AG04449 (cell line): ENCODE results near the gene IL17REL.

ENCODE experiments used
- CTCF ChIA-PET: fragments of 350-600 bp; formaldehyde crosslinking; extraction: SDS; loops from one replicate; lab custom pipeline; 2021; ENCODE audit warnings: antibody characterized with exemption; lab: Yijun Ruan, JAX
- POLR2A ChIA-PET: fragments of 400-600, 350-600 bp; formaldehyde crosslinking; extraction: SDS; loops from one replicate; lab custom pipeline; 2020; ENCODE audit warnings: antibody characterized with exemption, inconsistent platforms; lab: Yijun Ruan, JAX
- DNase-seq: peaks from one replicate; pipeline ENCODE4 v3.0.0-alpha.2; 2010; ENCODE audit warnings: low read depth, low spot score
- H3K4me3 ChIP-seq: 2 replicates; pipeline ENCODE4 v1.5.1; 2011; ENCODE audit warnings: low read depth, mild to moderate bottlenecking, control low read depth, low read length
- CTCF ChIP-seq: IDR thresholded peaks from one replicate; pipeline ENCODE4 v1.5.1; 2011; ENCODE audit warnings: mild to moderate bottlenecking, moderate library complexity, low read length, control low read depth, inconsistent platforms; ENCODE audit not compliant: insufficient read depth; ENCODE audit errors: missing control alignments

Gene IL17REL

GRCh38 chr22:50011447-50012210 is 936 bp downstream of the IL17REL start:
- TF ChIP-seq CTCF: no peak
- DNase-seq: no peak
- POLR2A ChIA-PET: no interaction called here
- no peak overlapping the region for H3K4me3 ChIP-seq
- CTCF ChIA-PET: interaction anchor here (1.2 to 2.1 kb wide), 2 partner anchors 79 to 81 kb away, joined by 3 to 12 read pairs; no protein-coding TSS in a partner anchor

- ChIA-PET POLR2A (no interaction called here), CTCF (no interaction called here)
- H3K4me3 ChIP-seq: no peak overlapping the region
- no peak for TF ChIP-seq CTCF
- DNase-seq: no peak
Measured at GRCh38 chr22:50010676-50011446, 1.7 kb downstream of the IL17REL start.

GRCh38 chr22:50009765-50010675 is 2.5 kb downstream of the IL17REL start:
- no peak overlapping the region for H3K4me3 ChIP-seq
- CTCF ChIA-PET: no interaction called here
- no peak for TF ChIP-seq CTCF
- no peak for DNase-seq
- POLR2A ChIA-PET: no interaction called here

GRCh38 chr22:50009251-50009650 is 3.3 kb downstream of the IL17REL start:
- no peak for TF ChIP-seq CTCF
- CTCF ChIA-PET: no interaction called here
- POLR2A ChIA-PET: no interaction called here
- no peak overlapping the region for H3K4me3 ChIP-seq
- DNase-seq: no peak

- no peak for DNase-seq
- no peak for TF ChIP-seq CTCF
- CTCF ChIA-PET: interaction anchor here (1.3 kb wide), 1 partner anchor 15 kb away, joined by 5 read pairs; no protein-coding TSS in a partner anchor
- POLR2A ChIA-PET: no interaction called here
- H3K4me3 ChIP-seq: no peak overlapping the region
Measured at GRCh38 chr22:50008151-50009040, 4.2 kb downstream of the IL17REL start.
